HepG2 (cell line): ENCODE results near the gene SAP130. TPM values are rescaled to one million over a fixed set of nuclear protein-coding genes. Genes with fewer than 3 reads are reported as not detected.
A peak's percentile ranks its signal among the peaks of the same experiment; 100 is the strongest.

Source experiments
- CCAR2 ChIP-seq: fragments of 200-400 bp; formaldehyde crosslinking; optimal IDR thresholded peaks from 2 replicates; pipeline ENCODE3; 2018; ENCODE audit warnings: low read depth, mild to moderate bottlenecking, low read length, moderate library complexity
- ELF3 ChIP-seq: IDR thresholded peaks from 2 replicates; pipeline ENCODE4 v1.6.1; 2016; ENCODE audit warnings: missing genetic modification reagents, missing compliant biosample characterization
- EZH2 ChIP-seq: conservative IDR thresholded peaks from 2 replicates; pipeline ENCODE4 v1.6.1; 2012; ENCODE audit warnings: mild to moderate bottlenecking, low read depth, low read length, moderate library complexity
- HDAC2 ChIP-seq: sonication (generic); formaldehyde crosslinking; IDR thresholded peaks from 2 replicates; pipeline ENCODE4 v1.4.0; 2020; ENCODE audit warnings: missing genetic modification reagents
- HNF1B ChIP-seq: sonication (generic); formaldehyde crosslinking; IDR thresholded peaks from 2 replicates; pipeline ENCODE4 v1.5.1; 2020; ENCODE audit warnings: mild to moderate bottlenecking, moderate library complexity, missing genetic modification reagents
- NR3C1 ChIP-seq: sonication (generic); formaldehyde crosslinking; IDR thresholded peaks from 2 replicates; pipeline ENCODE4 v1.4.0; 2020; ENCODE audit warnings: missing genetic modification reagents
- SOX5 ChIP-seq: IDR thresholded peaks from 2 replicates; pipeline ENCODE4 v1.6.1; 2016; ENCODE audit warnings: borderline replicate concordance
- SRF ChIP-seq: IDR thresholded peaks from 2 replicates; pipeline ENCODE4 v1.6.1; 2011; ENCODE audit warnings: mild to moderate bottlenecking, low read depth, low read length, moderate library complexity
- TBX3 ChIP-seq: fragments of 450-650 bp; IDR thresholded peaks from 2 replicates; pipeline ENCODE4 v1.6.1; 2017; ENCODE audit warnings: antibody characterized with exemption, mild to moderate bottlenecking, inconsistent platforms, borderline replicate concordance
- ZFP41 ChIP-seq: sonication (generic); formaldehyde crosslinking; IDR thresholded peaks from 2 replicates; pipeline ENCODE4 v1.4.0; 2020; ENCODE audit warnings: mild to moderate bottlenecking, missing genetic modification reagents, borderline replicate concordance
- ZNF136 ChIP-seq: sonication (generic); formaldehyde crosslinking; IDR thresholded peaks from 2 replicates; pipeline ENCODE4 v1.8.1; 2022; ENCODE audit warnings: low read depth, mild to moderate bottlenecking, moderate library complexity, missing genetic modification reagents
- ZNF275 ChIP-seq: sonication (generic); formaldehyde crosslinking; IDR thresholded peaks from 2 replicates; pipeline ENCODE4 v1.8.0; 2022; ENCODE audit warnings: missing genetic modification reagents, mild to moderate bottlenecking, inconsistent platforms, borderline replicate concordance
- ZNF607 ChIP-seq: sonication (generic); formaldehyde crosslinking; IDR thresholded peaks from 2 replicates; pipeline ENCODE4 v1.5.1; 2020; ENCODE audit warnings: missing genetic modification reagents, mild to moderate bottlenecking, borderline replicate concordance
- ZNF740 ChIP-seq: sonication (generic); formaldehyde crosslinking; IDR thresholded peaks from 2 replicates; pipeline ENCODE4 v1.4.0; 2020; ENCODE audit warnings: missing genetic modification reagents
- ZNF766 ChIP-seq: sonication (generic); formaldehyde crosslinking; IDR thresholded peaks from 2 replicates; pipeline ENCODE4 v1.5.0; 2020; ENCODE audit warnings: missing genetic modification reagents, borderline replicate concordance
- polyA plus RNA-seq, 8 experiments: library from polyadenylated mRNA; depleted of rRNA in 3 of 8; stranded (reverse) in 7 of 8; unstranded in 1 of 8; fragments of >200 nt; fragmentation: Illumina TruSeq in 4 of 8; extraction: Trizol in 4 of 8; gene quantifications; 2 replicates each; pipeline versions ENCODE4 v1.2.1 to v1.2.3, GENCODE V29; 2011 to 2016; ENCODE audit warnings: low read depth in 4 of 8, missing spikeins in 1 of 8, mixed read lengths in 1 of 8; ENCODE audit not compliant: insufficient read depth in 1 of 8
- total RNA-seq, 5 experiments: library from RNA; depleted of rRNA; stranded (reverse); fragments of >200 nt; fragmentation: Illumina TruSeq; extraction: Trizol; gene quantifications; 2 replicates each; pipeline ENCODE4 v1.2.3, GENCODE V29; 2016; ENCODE audit warnings: low read depth in 1 of 5
- TF ChIP-seq, protein P1 (sequence below): sonication (generic); formaldehyde crosslinking; IDR thresholded peaks from 2 replicates; pipeline ENCODE4 v1.4.0; 2020; ENCODE audit warnings: mild to moderate bottlenecking, missing genetic modification reagents
- TF ChIP-seq, protein P2 (sequence below): sonication (generic); formaldehyde crosslinking; IDR thresholded peaks from 2 replicates; pipeline ENCODE4 v1.5.0; 2020; ENCODE audit warnings: mild to moderate bottlenecking, missing genetic modification reagents
- TF ChIP-seq, protein P3 (sequence below): IDR thresholded peaks from 2 replicates; pipeline ENCODE4 v1.6.1; 2016
- TF ChIP-seq, protein P4 (sequence below): sonication (generic); formaldehyde crosslinking; IDR thresholded peaks from 2 replicates; pipeline ENCODE4 v1.4.0; 2020; ENCODE audit warnings: missing genetic modification reagents, borderline replicate concordance
- TF ChIP-seq, protein P5 (sequence below): sonication (generic); formaldehyde crosslinking; IDR thresholded peaks from 2 replicates; pipeline ENCODE4 v1.8.0; 2022; ENCODE audit warnings: missing genetic modification reagents, low read depth, mild to moderate bottlenecking, borderline replicate concordance

Gene SAP130
- total and polyA plus RNA-seq, 2 of the 13 experiments (the other 11 are each of a cell fraction or from before 2014, with no cell fraction given): 11.1 to 18.6 TPM

DNA sequence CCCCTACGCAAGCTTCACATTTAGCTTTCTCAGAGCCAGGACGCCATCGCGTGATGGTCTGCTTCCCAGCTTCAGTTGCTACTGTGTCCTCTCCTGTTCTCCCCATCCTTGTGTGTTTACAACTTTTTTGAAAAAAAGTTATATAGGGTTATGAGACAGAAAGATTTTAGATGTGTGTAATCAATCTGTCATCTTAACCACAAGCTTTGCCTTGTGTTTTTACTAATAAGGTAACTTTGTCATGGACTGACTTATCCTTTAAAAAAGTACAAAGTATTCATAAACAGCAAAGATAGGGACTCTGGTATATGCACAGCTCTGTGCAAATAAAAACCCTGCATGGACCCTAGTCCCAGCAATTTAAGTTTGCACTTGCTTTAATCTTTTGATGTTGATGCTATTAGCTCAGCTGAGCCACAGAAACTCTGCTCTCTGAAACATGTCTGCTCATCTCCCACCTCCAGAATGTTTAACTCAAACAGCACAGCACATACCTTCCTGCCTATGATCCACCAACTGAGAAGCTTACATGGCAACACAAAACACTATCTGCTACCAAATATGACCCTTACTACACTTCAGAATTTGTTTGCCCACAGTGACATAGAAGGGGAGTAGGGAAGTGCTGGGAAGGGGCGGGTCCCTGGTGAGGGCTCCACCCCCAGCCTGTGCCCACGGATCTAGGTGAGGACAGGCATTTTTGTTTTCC lies 42.7 kb downstream of the SAP130 start (continued):
- TF ChIP-seq, protein P1, sequence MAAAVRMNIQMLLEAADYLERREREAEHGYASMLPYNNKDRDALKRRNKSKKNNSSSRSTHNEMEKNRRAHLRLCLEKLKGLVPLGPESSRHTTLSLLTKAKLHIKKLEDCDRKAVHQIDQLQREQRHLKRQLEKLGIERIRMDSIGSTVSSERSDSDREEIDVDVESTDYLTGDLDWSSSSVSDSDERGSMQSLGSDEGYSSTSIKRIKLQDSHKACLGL (CRISPR knock-in tag): no peak
- TF ChIP-seq CCAR2 (no peak), ZNF136 (CRISPR knock-in tag) (no peak), TBX3 (peak; percentile 39; the same call in 1 of the 2 replicates), SRF (peak; percentile 49), ZNF607 (peak; percentile 32; the same call in 1 of the 2 replicates), ELF3 (CRISPR knock-in tag) (peak; percentile 32; the same call in 1 of the 2 replicates), EZH2 (no peak), ZFP41 (no peak), ZNF275 (CRISPR knock-in tag) (no peak), HDAC2 (CRISPR knock-in tag) (peak; percentile 21; the same call in 1 of the 2 replicates), ZNF766 (CRISPR knock-in tag) (no peak), HNF1B (CRISPR knock-in tag) (peak; percentile 47; the same call in 1 of the 2 replicates), SOX5 (CRISPR knock-in tag) (peak; percentile 23; the same call in 1 of the 2 replicates), ZNF740 (CRISPR knock-in tag) (no peak), NR3C1 (CRISPR knock-in tag) (no peak)
- TF ChIP-seq, protein P2, sequence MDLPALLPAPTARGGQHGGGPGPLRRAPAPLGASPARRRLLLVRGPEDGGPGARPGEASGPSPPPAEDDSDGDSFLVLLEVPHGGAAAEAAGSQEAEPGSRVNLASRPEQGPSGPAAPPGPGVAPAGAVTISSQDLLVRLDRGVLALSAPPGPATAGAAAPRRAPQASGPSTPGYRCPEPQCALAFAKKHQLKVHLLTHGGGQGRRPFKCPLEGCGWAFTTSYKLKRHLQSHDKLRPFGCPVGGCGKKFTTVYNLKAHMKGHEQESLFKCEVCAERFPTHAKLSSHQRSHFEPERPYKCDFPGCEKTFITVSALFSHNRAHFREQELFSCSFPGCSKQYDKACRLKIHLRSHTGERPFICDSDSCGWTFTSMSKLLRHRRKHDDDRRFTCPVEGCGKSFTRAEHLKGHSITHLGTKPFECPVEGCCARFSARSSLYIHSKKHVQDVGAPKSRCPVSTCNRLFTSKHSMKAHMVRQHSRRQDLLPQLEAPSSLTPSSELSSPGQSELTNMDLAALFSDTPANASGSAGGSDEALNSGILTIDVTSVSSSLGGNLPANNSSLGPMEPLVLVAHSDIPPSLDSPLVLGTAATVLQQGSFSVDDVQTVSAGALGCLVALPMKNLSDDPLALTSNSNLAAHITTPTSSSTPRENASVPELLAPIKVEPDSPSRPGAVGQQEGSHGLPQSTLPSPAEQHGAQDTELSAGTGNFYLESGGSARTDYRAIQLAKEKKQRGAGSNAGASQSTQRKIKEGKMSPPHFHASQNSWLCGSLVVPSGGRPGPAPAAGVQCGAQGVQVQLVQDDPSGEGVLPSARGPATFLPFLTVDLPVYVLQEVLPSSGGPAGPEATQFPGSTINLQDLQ: no peak
- TF ChIP-seq, protein P3, sequence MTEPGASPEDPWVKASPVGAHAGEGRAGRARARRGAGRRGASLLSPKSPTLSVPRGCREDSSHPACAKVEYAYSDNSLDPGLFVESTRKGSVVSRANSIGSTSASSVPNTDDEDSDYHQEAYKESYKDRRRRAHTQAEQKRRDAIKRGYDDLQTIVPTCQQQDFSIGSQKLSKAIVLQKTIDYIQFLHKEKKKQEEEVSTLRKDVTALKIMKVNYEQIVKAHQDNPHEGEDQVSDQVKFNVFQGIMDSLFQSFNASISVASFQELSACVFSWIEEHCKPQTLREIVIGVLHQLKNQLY: no peak; the same call in 1 of the 2 replicates
- TF ChIP-seq, protein P4, sequence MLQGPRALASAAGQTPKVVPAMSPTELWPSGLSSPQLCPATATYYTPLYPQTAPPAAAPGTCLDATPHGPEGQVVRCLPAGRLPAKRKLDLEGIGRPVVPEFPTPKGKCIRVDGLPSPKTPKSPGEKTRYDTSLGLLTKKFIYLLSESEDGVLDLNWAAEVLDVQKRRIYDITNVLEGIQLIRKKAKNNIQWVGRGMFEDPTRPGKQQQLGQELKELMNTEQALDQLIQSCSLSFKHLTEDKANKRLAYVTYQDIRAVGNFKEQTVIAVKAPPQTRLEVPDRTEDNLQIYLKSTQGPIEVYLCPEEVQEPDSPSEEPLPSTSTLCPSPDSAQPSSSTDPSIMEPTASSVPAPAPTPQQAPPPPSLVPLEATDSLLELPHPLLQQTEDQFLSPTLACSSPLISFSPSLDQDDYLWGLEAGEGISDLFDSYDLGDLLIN (CRISPR knock-in tag): no peak
- TF ChIP-seq, protein P5, sequence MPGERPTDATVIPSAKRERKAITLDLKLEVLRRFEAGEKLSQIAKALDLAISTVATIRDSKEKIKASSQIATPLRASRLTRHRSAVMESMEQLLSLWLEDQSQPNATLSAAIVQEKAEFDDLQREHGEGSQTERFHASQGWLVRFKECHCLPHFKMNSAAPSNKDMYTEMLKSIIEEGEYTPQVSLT (CRISPR knock-in tag): no peak
